ENCODE measurements around the gene PTGER1. TPM values are rescaled to one million over a fixed set of nuclear protein-coding genes. Genes with fewer than 3 reads are reported as not detected.
A peak's percentile ranks its signal among the peaks of the same experiment; 100 is the strongest.

Gene PTGER1
- total and polyA plus RNA-seq, 9 of the 15 experiments (the other 6 are each of a cell fraction or from before 2014, with no cell fraction given) = 0.06 to 0.36 (median 0.31) TPM; not detected in 5

- no peak for TF ChIP-seq BDP1 (IDR thresholded peaks at IDR 0.05; ENCODE audit: insufficient read depth, insufficient read length)
- no peak for TF ChIP-seq SNIP1 (IDR thresholded peaks at IDR 0.05; ENCODE audit: low read depth)
- TF ChIP-seq CUX1 (CRISPR knock-in tag; IDR thresholded peaks at IDR 0.05) = no peak
- TF ChIP-seq HNRNPLL (IDR thresholded peaks at IDR 0.05; ENCODE audit: low read depth, low read length, poor library complexity, severe bottlenecking) = no peak
- TF ChIP-seq ZNF280B (CRISPR knock-in tag; IDR thresholded peaks at IDR 0.05) = no peak
- TF ChIP-seq FOS (IDR thresholded peaks at IDR 0.05; ENCODE audit: extremely low read depth, insufficient read length) = no peak
- TF ChIP-seq SLC30A9 (CRISPR knock-in tag; IDR thresholded peaks at IDR 0.05) = no peak
- peak; percentile 59 for TF ChIP-seq NFRKB (IDR thresholded peaks at IDR 0.05; ENCODE audit: low read depth)
- TF ChIP-seq CAMTA2 (CRISPR knock-in tag; conservative IDR thresholded peaks at IDR 0.05) = no peak
- TF ChIP-seq HIVEP1 (CRISPR knock-in tag; IDR thresholded peaks at IDR 0.05) = no peak
- TF ChIP-seq ZNF780A (CRISPR knock-in tag; IDR thresholded peaks at IDR 0.05) = no peak
- TF ChIP-seq CBX3 (IDR thresholded peaks at IDR 0.05; ENCODE audit: borderline replicate concordance in 1 of 2, low read length in 2 of 2) = no peak
- no peak for TF ChIP-seq TCF7 (IDR thresholded peaks at IDR 0.05; ENCODE audit: borderline replicate concordance)
- no peak for TF ChIP-seq ETS2 (tag; IDR thresholded peaks at IDR 0.05; ENCODE audit: borderline replicate concordance, poor library complexity, severe bottlenecking)
- TF ChIP-seq MEF2D (tag; conservative IDR thresholded peaks at IDR 0.05; ENCODE audit: low read depth) = no peak
- no peak for TF ChIP-seq NFXL1 (CRISPR knock-in tag; IDR thresholded peaks at IDR 0.05)
- TF ChIP-seq ZNF589 (CRISPR knock-in tag; IDR thresholded peaks at IDR 0.05; ENCODE audit: low read depth) = no peak; the same call in 1 of the 2 replicates
- TF ChIP-seq C11orf30 (IDR thresholded peaks at IDR 0.05; ENCODE audit: low read depth) = peak; percentile 68
- TF ChIP-seq RAD21 (CRISPR knock-in tag; conservative IDR thresholded peaks at IDR 0.05 in 1 of 2, IDR thresholded peaks at IDR 0.05 in 1 of 2) = no peak
- TF ChIP-seq ZNF143 (CRISPR knock-in tag; IDR thresholded peaks at IDR 0.05) = no peak
- TF ChIP-seq CXXC5 (CRISPR knock-in tag; IDR thresholded peaks at IDR 0.05) = no peak; the same call in 1 of the 2 replicates
- no peak; the same call in 1 of the 2 replicates for TF ChIP-seq NR2C1 (IDR thresholded peaks at IDR 0.05)
- no peak for TF ChIP-seq NR2C1 (tag; IDR thresholded peaks at IDR 0.05)
Measured at GRCh38 chr19:14510311-14511228, 35.4 kb upstream of the PTGER1 start (continued).
